Activated T-cell treated with anti-CD3 and anti-CD28 coated beads, Interleukin-2, amount 50 U/mL, for 4 hours (primary cell): ENCODE measurements around the gene DGKI. TPM values are rescaled to one million over a fixed set of nuclear protein-coding genes. Genes with fewer than 3 reads are reported as not detected.

Source experiments
- ATAC-seq, 2 donors: fragments of 200-7000 bp; cut with Tn5 transposase; one replicate each; pipeline ENCODE4 v1.10.0; 2021
- DNase-seq: peaks from one replicate; pipeline ENCODE4 v3.0.0-alpha.2; 2020
- H3K27me3 Mint-ChIP-seq: one replicate; pipeline ENCODE4 v1.8.0; 2021; ENCODE audit warnings: low read depth, mixed read lengths
- H3K36me3 Mint-ChIP-seq: one replicate; pipeline ENCODE4 v1.8.0; 2022; ENCODE audit warnings: mixed read lengths; ENCODE audit not compliant: insufficient read depth
- H3K4me1 Mint-ChIP-seq: one replicate; pipeline ENCODE4 v1.8.0; 2021; ENCODE audit warnings: low read depth, mixed read lengths
- H3K4me3 Mint-ChIP-seq: one replicate; pipeline ENCODE4 v1.8.0; 2021; ENCODE audit warnings: mild to moderate bottlenecking, moderate library complexity, mixed read lengths
- H3K9me3 Mint-ChIP-seq: one replicate; pipeline ENCODE4 v1.8.0; 2021; ENCODE audit warnings: mixed read lengths
- total RNA-seq, 3 donors: library from RNA; stranded (reverse); gene quantifications; one replicate each; pipeline ENCODE4 v1.2.1, GENCODE V29; 2021

Gene DGKI
- total RNA-seq, 3 donors from 2014 or later = 1.2 to 4.3 (median 1.3) TPM

DNA sequence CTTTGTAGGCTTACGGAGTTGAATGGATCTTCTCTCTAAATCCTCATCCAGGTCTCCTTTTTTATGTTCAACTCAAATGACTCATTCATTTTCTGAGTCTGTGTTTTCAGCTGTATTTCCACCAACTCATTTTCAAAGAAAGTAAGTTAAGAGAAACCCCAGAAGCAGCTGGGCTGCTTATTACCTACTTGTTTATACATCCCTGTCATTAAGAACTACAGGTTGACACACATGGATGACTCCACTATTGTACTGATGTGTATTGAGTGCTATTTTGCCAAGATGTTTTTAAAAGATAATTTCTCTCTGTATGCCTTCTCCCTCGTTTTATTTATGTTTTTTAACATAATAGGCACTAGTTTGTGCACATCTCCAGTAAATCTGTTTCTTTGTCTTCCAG is 41.9 kb downstream of the DGKI start:
- Mint-ChIP-seq H3K9me3 (no peaks in the 10 kb centered on the region), H3K4me3 (no peak overlapping the region), H3K4me1 (no peaks in the 10 kb centered on the region), H3K36me3 (no peaks in the 10 kb centered on the region), H3K27me3 (peaks cover 12% of the 10 kb centered on the region)
- DNase-seq = no peak
- no peak for ATAC-seq

DNA sequence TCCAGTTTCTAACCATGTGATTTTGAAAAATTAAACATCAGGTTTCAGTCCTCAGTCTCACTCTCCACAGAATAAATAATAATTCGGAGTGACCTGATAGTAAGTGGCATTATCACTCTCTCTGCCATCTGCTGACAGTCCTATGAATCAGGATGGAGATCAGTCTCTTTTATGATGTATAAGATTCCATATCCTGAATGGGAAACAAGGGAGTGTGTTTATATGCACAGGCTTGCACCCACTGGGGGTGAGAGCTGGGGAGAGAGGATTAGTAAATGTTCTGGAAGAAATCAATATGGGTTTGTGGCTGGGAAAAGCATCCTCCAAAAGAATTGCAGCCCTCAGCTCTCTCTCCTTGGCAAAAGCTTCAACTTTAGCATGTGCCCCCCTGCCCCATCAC is 45.3 kb downstream of the DGKI start:
- DNase-seq (no peak), ATAC-seq (no peak)
- Mint-ChIP-seq H3K4me3 (no peak overlapping the region), H3K4me1 (no peaks in the 10 kb centered on the region), H3K9me3 (no peaks in the 10 kb centered on the region), H3K36me3 (no peaks in the 10 kb centered on the region), H3K27me3 (peaks cover 8% of the 10 kb centered on the region)

DNA sequence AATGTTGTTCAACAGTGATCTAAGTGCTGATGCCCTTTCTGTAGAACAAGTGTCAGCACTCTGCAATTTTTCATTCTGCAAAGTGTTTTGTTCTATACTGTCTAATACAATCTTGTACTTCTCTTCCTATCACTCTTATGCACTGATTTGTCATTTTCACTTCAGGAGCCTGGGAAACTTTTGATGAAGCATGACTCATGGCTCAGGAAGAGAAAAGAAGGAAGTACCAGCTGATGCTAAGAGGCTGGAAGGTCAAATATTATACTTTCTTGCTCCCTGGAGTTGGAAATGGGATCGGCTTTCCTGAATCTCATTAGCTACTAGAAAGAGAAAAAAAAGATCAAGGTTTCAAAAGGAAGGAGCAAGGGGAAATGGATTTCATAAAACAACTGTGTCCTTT is 45.8 kb downstream of the DGKI start:
- DNase-seq (no peak), ATAC-seq (no peak)
- no peaks in the 10 kb centered on the region for H3K9me3 Mint-ChIP-seq
- no peaks in the 10 kb centered on the region for H3K36me3 Mint-ChIP-seq
- peaks cover 7% of the 10 kb centered on the region for H3K27me3 Mint-ChIP-seq
- no peaks in the 10 kb centered on the region for H3K4me1 Mint-ChIP-seq
- no peak overlapping the region for H3K4me3 Mint-ChIP-seq

DNA sequence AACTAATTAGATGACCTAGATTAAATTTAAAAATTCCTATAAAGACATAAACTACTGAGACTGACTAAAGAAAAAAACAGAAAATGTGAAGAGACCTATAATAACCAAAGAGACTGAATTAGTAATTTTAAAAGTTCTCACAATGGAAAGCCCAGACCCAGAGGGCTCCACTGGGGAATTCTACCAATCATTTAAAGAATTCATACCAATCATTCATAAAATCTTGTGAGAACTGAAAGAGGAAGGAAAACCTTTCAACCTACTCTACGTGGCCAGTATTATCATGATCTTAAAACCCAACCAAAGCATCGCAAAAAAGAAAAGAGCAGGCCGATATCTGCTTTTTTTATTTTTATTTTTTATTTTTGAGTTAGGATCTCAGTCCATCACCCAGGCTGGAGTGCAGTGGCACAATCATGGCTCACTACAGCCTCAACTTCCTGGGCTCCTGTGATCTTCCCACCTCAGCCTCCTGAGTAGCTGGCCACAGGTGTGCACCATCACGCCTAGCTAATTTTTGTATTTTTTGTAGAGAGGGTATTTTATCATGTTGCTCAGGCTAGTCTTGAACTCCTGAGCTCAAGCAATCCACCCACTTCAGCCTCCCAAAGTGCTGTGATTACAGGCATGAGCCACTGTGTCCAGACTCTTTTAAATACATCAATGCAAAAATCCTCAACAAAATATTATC is 48.6 kb downstream of the DGKI start:
- Mint-ChIP-seq H3K4me3 (no peak overlapping the region), H3K4me1 (no peaks in the 10 kb centered on the region), H3K36me3 (no peaks in the 10 kb centered on the region), H3K9me3 (no peaks in the 10 kb centered on the region), H3K27me3 (peaks cover 3% of the 10 kb centered on the region)
- ATAC-seq = no peak
- no peak for DNase-seq

DNA sequence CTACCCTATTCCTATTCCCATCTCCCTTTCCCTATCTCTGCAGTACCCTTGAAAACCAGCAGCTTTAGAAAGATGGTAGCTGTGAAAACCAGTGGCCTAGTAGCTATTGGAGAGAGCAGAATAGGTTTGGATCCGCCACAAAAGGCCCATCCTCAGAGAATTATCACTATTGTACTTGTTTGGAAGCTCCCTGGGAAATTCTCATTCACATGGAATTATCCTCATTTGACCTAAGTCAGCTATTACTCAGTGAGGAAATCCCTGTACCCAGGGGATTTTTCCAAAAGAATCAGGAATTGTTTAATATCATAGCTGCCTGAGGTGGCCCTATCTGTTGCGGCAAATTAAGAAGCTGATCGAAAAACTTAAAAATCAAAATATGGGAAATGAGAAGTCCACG is 51.6 kb downstream of the DGKI start:
- ATAC-seq (no peak), DNase-seq (no peak)
- Mint-ChIP-seq H3K36me3 (no peaks in the 10 kb centered on the region), H3K9me3 (no peaks in the 10 kb centered on the region), H3K4me1 (no peaks in the 10 kb centered on the region), H3K4me3 (no peak overlapping the region), H3K27me3 (no peaks in the 10 kb centered on the region)

DNA sequence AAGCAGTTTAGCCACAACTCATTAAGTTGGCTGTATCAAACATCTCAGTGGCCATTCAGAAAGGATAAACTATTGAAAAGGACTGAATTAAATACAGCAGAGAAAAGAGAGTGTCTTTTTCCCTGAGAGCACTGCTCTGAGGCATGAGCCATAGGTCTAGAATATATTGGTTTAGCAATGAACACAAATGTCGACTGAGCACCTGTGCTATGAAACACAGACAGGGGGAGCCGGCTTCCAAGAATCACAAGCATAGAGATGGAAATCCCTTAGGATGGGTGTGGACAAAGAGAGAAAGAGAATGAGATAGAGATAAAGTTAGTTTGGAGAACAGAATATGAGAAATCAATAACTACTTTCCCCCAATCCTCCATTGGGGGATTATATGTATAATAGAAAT is 54.8 kb downstream of the DGKI start:
- DNase-seq = no peak
- Mint-ChIP-seq H3K36me3 (no peaks in the 10 kb centered on the region), H3K4me1 (no peaks in the 10 kb centered on the region), H3K4me3 (no peak overlapping the region), H3K27me3 (peaks cover 7% of the 10 kb centered on the region), H3K9me3 (no peaks in the 10 kb centered on the region)
- no peak for ATAC-seq

DNA sequence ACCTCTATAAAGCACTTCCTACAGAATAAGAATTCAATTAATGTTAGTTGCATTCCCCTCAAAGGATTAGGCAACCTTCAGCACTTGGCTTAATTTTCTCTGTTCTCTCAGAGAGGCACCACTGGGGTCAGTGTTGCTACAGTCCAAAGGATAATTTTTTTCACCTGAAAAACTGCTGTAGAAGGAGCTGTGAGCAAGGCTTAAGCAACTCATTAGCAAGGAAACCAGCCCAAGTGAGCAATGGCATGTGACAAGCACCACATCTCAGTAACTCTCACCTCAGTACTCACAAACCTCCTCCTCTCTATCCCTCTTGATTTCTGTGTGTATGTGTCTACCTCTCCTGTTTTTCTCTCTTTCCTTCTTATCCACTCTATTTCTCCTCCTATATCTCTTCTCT is 55.9 kb downstream of the DGKI start:
- ATAC-seq = no peak
- Mint-ChIP-seq H3K27me3 (peaks cover 7% of the 10 kb centered on the region), H3K4me1 (no peaks in the 10 kb centered on the region), H3K36me3 (no peaks in the 10 kb centered on the region), H3K4me3 (no peak overlapping the region), H3K9me3 (no peaks in the 10 kb centered on the region)
- no peak for DNase-seq

DNA sequence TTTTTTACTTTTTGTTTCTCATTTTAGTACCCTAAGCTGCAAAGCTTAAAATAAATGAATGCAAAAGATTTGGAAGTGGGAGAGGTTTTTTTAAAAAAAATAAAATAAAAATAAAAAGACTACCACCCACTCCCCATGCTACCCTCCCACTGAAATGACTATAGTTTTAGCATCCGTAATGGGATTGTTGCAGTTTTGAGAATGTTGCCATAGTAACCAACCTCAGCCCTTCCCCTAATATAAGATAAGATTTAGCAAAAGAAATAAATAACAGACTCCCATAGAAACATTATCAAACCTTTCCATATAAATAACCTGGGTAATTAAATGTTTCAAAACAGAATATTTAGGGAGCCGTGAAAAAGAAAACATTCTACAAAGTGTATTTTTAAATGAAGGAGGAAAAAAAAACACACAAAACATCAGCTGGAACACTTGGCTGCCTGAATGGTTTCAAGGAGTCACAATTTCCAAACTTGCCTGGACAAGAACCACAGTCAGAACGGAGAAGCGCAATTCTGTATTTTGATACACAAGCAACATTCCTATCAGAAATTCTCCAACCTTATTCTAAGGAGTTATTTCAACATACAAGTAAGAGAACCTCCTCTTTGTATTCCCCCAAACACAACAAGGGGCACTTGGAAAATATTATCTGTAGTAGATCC is 57.4 kb downstream of the DGKI start:
- DNase-seq (no peak), ATAC-seq (no peak)
- no peak overlapping the region for H3K4me3 Mint-ChIP-seq
- H3K27me3 Mint-ChIP-seq = peaks cover 13% of the 10 kb centered on the region
- H3K9me3 Mint-ChIP-seq = no peaks in the 10 kb centered on the region
- H3K4me1 Mint-ChIP-seq = no peaks in the 10 kb centered on the region
- no peaks in the 10 kb centered on the region for H3K36me3 Mint-ChIP-seq

DNA sequence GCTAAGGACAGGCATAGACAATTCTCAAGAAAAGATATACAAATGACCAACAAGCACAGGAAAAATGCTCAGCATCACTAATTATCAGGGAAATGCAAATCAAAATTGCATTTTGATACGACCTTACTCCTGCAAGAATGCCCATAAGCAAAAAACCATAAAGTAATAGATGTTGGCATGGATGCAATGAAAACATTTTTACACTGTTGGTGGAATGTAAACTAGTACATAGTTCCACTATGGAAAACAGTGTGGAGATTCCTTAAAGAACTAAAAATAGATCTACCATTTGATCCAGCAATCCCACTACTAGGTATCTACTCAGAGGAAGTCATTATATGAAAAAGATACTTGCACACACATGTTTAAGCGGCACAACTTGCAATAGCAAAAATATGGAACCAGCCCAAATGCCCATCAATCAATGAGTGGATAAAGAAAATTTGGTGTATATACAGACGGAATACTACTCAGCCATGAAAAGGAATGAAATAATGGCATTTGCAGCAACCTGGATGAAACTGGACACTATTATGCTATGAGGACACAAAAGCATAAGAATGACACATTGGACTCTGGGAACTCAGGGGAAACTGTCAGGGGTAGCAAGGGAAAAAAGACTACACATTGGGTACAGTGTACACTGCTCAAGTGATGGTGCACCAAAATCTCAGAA is 59.3 kb downstream of the DGKI start:
- ATAC-seq (no peak), DNase-seq (no peak)
- Mint-ChIP-seq H3K27me3 (peaks cover 22% of the 10 kb centered on the region), H3K9me3 (no peaks in the 10 kb centered on the region), H3K36me3 (no peaks in the 10 kb centered on the region), H3K4me1 (no peaks in the 10 kb centered on the region), H3K4me3 (no peak overlapping the region)

DNA sequence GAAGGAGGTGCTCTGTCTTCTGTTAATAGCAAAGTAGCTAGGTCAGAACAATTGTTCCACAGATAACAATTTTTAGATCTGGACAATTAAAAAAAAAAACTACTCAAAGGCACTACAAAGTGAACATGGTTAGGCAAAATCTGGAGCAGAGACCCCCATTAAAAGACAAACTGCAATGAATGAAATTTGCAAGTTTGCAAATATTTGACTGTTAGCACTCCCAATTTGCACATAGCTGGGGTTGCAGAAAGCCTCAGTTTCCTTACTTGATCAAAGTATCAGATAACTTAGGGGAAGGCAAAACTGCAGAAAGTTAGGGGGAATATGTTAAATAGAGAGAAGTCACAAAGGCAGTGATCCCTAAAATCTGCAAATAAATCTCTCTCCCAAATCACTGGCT is 68.3 kb downstream of the DGKI start:
- H3K9me3 Mint-ChIP-seq = no peaks in the 10 kb centered on the region
- ATAC-seq (no peak), DNase-seq (no peak)
- no peak overlapping the region for H3K4me3 Mint-ChIP-seq
- H3K36me3 Mint-ChIP-seq = no peaks in the 10 kb centered on the region
- H3K27me3 Mint-ChIP-seq = peaks cover 29% of the 10 kb centered on the region
- no peaks in the 10 kb centered on the region for H3K4me1 Mint-ChIP-seq

DNA sequence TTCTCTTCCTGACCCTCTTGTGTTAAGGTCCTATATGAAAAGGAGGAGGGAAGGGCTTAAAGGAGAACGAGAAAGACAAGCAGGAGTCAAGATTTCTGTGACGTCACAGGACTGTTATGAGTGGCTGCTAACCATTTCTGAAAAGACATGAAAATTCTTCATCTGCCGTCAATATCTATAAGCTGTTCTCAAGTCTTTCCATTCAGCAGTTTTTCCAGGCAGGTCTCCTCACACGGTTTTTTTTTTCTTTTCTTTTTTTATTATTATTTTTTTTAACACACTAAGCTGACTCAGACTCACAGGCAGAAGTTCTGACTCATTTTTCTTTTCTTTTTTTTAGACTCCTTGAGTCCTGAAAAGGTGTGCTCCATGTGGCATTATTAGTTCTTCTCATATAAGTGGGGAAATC is 72.0 kb downstream of the DGKI start:
- DNase-seq = no peak
- H3K27me3 Mint-ChIP-seq = peaks cover 8% of the 10 kb centered on the region

DNA sequence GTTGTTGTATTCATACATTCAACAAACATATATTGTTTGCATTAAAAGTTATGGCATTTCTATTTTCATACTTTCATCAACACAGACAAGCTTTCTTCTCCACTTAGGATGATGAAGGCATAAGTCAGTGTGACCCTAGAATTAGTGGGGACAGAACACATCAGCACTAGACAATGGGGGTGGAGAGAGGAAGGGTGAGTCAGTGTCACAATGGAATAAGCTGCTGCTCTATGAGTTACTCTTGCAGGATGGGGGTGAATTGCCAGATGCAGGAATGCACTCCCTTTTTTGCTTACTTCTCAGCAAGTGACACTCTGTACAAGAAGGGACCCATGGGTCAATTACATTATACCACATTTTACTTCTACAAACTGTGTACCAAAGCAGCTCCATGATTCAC is 74.0 kb downstream of the DGKI start:
- Mint-ChIP-seq H3K4me1 (no peaks in the 10 kb centered on the region), H3K27me3 (peaks cover 4% of the 10 kb centered on the region), H3K9me3 (no peaks in the 10 kb centered on the region), H3K4me3 (peak overlapping the region; percentile 2), H3K36me3 (no peaks in the 10 kb centered on the region)
- ATAC-seq (no peak), DNase-seq (no peak)

More for the DNA sequence above, 72.0 kb downstream of the DGKI start:
- no peak for ATAC-seq
- Mint-ChIP-seq H3K4me3 (peak overlapping the region; percentile 47), H3K9me3 (no peaks in the 10 kb centered on the region), H3K4me1 (no peaks in the 10 kb centered on the region), H3K36me3 (no peaks in the 10 kb centered on the region)

DNA sequence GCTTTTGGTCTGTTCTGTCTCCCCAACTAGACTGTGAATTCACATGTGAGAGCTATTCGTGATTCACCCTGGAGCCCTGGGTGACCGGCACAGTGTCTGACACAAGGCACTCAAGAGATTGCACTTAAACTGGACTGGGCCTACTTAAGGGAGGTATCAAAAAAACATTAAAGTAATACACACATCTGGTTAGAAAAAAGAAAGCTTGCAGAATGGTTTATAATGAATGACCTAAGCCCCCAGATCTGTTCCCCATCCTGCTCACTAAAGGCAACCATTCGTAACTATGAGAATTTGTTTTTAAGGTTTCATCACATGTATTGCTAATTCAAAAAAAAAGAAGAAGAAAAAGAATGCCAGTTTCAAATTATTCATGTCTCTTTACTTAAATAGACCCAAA is 74.5 kb downstream of the DGKI start:
- Mint-ChIP-seq H3K27me3 (peaks cover 4% of the 10 kb centered on the region), H3K36me3 (no peaks in the 10 kb centered on the region), H3K9me3 (no peaks in the 10 kb centered on the region), H3K4me1 (no peaks in the 10 kb centered on the region), H3K4me3 (no peak overlapping the region)
- ATAC-seq (no peak), DNase-seq (no peak)

DNA sequence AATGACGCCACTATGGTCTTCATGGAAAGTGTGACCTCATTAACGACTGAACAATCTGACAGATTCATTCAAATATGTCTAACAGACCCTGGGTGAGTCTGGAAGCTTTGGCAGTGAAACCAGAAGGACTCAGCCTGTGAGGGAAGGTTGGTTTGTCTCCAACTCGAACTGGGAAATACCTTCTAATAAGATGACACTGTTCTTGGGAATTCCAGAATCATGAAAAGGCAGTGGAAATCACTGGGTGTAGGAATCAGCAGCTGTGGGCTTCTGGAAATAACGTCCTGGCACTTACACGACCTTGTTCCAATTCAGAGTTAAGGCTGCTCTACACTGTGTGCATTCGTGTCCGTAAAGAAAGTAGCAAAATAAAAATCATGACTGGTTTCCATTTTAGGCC is 75.1 kb downstream of the DGKI start:
- DNase-seq (no peak), ATAC-seq (no peak)
- Mint-ChIP-seq H3K9me3 (no peaks in the 10 kb centered on the region), H3K36me3 (no peaks in the 10 kb centered on the region), H3K4me3 (no peak overlapping the region), H3K27me3 (peaks cover 4% of the 10 kb centered on the region), H3K4me1 (no peaks in the 10 kb centered on the region)

DNA sequence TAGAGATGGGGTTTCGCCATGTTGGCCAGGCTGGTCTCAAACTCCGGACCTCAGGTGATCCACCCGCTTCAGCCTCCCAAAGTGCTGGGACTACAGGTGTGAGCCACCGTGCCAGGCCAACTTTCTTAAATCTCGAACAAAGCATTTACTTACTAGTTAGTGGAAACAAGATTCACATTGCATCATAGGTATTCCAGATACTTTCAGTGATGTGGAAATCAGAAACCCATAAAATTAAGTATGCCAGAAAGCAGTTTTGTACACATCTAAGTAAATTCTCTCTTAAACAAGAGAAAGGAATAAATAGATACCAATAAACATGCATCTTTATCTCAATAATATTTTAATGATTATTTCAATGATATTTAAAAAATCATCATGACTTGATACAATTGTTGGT is 75.5 kb downstream of the DGKI start:
- Mint-ChIP-seq H3K4me3 (no peak overlapping the region), H3K27me3 (no peaks in the 10 kb centered on the region), H3K9me3 (no peaks in the 10 kb centered on the region), H3K4me1 (no peaks in the 10 kb centered on the region), H3K36me3 (no peaks in the 10 kb centered on the region)
- ATAC-seq = no peak
- DNase-seq = no peak
